Right cardiac atrium (tissue), 5 donors: ENCODE results near the gene KSR2. TPM values are rescaled to one million over a fixed set of nuclear protein-coding genes. Genes with fewer than 3 reads are reported as not detected.

Experiments
- ATAC-seq, 2 donors: fragments of 200-7000 bp; cut with Tn5 transposase; one replicate each; pipeline versions ENCODE4 v1.8.0 to v1.9.1; 2020; ENCODE audit warnings: moderate library complexity in 2 of 2, mild to moderate bottlenecking in 1 of 2
- DNase-seq, 3 donors: peaks; one replicate each; pipeline ENCODE4 v3.0.0-alpha.2; 2020
- H3K27ac ChIP-seq: one replicate; pipeline ENCODE4 v1.5.1; 2013; ENCODE audit warnings: mild to moderate bottlenecking, low read length, control low read depth, moderate library complexity
- H3K27me3 ChIP-seq: one replicate; pipeline ENCODE4 v1.6.1; 2013; ENCODE audit not compliant: control insufficient read depth, insufficient read depth
- H3K4me1 ChIP-seq: one replicate; pipeline ENCODE4 v1.6.1; 2013; ENCODE audit warnings: low read length; ENCODE audit not compliant: control insufficient read depth, insufficient read depth
- H3K4me3 ChIP-seq: one replicate; pipeline ENCODE4 v1.5.1; 2013; ENCODE audit warnings: low read length, control low read depth
- H3K9me3 ChIP-seq: one replicate; pipeline ENCODE4 v1.6.1; 2013; ENCODE audit warnings: low read length; ENCODE audit not compliant: control insufficient read depth
- WGBS: extraction: QIAGEN DNeasy Blood & Tissue Kit; methylation state at CpG from one replicate; pipeline ENCODE4 v1.1.7; 2013; 5-methylcytosine and 5-hydroxymethylcytosine counted together
- intact Hi-C, 4 donors: fragments of 100-400 bp; cut with DNase I; formaldehyde crosslinking; loops; one replicate each; pipeline versions ENCODE4 v1.11.0 to v1.14.0; 2022 to 2023
- polyA plus RNA-seq: library from polyadenylated mRNA; stranded (reverse); fragments of 200-250 nt; gene quantifications from one replicate; pipeline ENCODE4 v1.2.3, GENCODE V29; 2013
- total RNA-seq, 4 donors: library from RNA; stranded (reverse); fragmentation: NEBNext Ultra II Directional; extraction: Animal tissue kit (Norgen Biotek cat#: 25700); gene quantifications; one replicate each; pipeline ENCODE4 v1.2.1, GENCODE V29; 2021
- donor health status: healthy with polysubstance abuse.
- donor health status: DM: no; HTN: yes; CAD: no.
- donor health status: DM: no; HTN: no; CAD: no.
- donor health status: DM: no; HTN: yes; CAD: no; lungs with severe emphysema.
- donor health status: DM: yes; HTN: yes; CAD: no.

The KSR2 gene
- total and polyA plus RNA-seq, 5 donors, result 0.02 to 0.37 (median 0.03) TPM

DNA sequence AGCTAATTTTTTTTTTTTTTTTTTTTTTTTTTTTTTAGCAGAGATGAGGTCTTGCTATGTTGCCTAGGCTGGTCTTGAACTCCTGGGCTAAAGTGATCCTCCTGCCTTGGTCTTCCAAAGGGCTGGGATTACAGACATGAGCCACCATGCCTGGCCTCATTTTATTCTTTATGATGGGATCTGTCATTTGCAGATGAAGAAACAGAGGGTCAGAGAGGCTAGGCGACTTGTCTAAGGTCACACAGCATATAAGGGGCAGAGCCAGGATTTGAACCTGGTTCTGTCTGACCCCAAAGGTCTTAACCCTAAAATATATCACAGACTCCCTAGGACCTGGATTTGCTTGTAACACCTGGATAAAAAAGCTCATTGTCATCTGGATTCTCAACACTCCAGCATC lies 282.6 kb downstream of the KSR2 start:
- 90% methylated on average over 1 of the region's 1 CpG for WGBS

DNA sequence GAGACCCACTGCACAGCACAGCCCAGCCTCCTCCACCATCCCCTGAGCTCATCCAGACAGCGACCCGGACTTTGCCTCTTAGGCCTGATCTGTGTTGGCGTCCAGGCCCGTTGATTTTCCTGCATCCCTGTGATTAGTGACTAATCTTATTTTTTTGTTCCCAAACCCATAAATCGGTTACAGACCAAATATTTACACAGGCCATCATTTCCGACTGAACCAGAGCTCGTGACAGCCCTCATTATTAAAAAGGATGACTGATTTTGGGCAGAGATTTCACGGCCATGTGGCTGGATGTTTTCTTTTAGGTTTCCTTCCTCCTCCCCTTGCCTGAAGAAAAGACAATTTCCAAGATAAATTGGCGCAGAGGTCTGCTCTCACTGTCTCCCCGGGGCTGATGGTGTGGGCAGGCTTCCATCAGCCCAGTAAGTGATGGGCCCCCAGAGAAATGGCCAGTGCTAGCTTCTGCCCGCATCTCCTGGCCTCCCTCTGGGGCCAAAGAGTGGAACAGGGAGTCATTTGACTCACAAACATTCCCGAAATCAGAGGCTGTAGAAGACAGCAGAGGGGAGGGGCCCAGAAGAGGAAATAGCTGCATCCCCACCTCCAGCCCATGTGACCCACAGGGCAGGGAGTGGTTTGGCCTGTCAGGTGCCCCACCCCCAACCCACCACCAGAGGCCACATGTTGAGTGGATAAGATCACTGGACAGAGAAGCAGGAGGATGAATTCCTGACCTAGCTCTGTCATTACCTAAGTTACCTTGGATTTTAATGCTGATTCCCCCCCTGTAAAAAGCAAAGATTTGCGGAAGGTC lies 283.5 kb downstream of the KSR2 start:
- no peak overlapping the region for H3K27ac ChIP-seq
- 29% methylated on average over 13 of the region's 13 CpGs for WGBS
- ATAC-seq (peak; percentile 72 to 90), DNase-seq (peak; percentile 25 to 65 (median 55))
- intact Hi-C loops, result no loop called here
- H3K9me3 ChIP-seq, result no peaks in the 10 kb centered on the region
- H3K4me1 ChIP-seq, result no peaks in the 10 kb centered on the region
- H3K27me3 ChIP-seq, result no peaks in the 10 kb centered on the region
- H3K4me3 ChIP-seq, result no peak overlapping the region

More for the DNA sequence above, 282.6 kb downstream of the KSR2 start:
- Histone ChIP-seq H3K4me1 (no peaks in the 10 kb centered on the region), H3K4me3 (no peak overlapping the region), H3K27ac (no peak overlapping the region), H3K27me3 (no peaks in the 10 kb centered on the region), H3K9me3 (no peaks in the 10 kb centered on the region)
- intact Hi-C loops, result no loop called here
- no peak for DNase-seq
- ATAC-seq, result no peak

DNA sequence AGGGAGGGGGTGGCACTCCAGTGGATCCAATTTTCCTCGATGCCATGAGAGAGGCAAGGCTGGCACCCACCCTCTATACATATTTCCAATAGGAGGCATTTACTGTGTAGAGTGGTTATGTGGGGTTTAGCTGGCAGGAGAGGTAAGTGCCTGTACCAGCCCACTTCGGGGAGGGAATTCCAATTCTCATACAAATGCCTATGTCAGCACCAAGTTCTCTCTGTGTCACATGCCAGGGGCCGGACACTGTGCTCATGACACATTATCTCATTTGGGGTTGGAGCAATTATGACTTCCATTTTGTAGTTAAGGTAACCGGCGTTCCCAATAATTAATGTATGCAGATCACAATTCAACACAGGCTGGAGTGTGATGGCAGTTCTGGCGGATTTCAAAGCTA lies 284.3 kb downstream of the KSR2 start:
- Histone ChIP-seq H3K4me1 (no peaks in the 10 kb centered on the region), H3K9me3 (no peaks in the 10 kb centered on the region), H3K27ac (no peak overlapping the region), H3K27me3 (no peaks in the 10 kb centered on the region), H3K4me3 (no peak overlapping the region)
- WGBS, result 91% methylated on average over 6 of the region's 6 CpGs
- DNase-seq, result no peak
- intact Hi-C loops, result no loop called here
- no peak for ATAC-seq

DNA sequence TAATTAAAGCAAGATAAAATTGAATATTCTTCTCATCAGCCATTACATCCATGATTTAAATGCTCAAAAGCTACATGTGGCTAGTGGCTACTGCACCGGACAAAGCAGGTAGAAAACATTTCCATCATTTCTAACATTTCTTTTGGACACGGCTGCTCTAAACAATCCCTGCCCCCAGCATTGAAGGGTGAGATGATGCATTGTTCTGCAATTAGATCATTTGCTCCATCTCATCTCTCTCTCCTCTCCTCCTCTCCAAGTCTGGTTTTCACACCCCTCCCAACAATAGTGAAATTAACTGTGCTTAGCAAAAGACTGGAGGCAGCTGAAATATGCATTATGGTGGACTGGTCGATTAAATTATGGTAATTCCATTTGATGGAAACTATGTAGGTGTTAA lies 288.5 kb downstream of the KSR2 start:
- Histone ChIP-seq H3K27ac (no peak overlapping the region), H3K4me1 (no peaks in the 10 kb centered on the region), H3K27me3 (no peaks in the 10 kb centered on the region), H3K4me3 (no peak overlapping the region), H3K9me3 (no peaks in the 10 kb centered on the region)
- intact Hi-C loops, result no loop called here
- 38% methylated on average over 3 of the region's 3 CpGs for WGBS
- ATAC-seq (no peak), DNase-seq (no peak)

DNA sequence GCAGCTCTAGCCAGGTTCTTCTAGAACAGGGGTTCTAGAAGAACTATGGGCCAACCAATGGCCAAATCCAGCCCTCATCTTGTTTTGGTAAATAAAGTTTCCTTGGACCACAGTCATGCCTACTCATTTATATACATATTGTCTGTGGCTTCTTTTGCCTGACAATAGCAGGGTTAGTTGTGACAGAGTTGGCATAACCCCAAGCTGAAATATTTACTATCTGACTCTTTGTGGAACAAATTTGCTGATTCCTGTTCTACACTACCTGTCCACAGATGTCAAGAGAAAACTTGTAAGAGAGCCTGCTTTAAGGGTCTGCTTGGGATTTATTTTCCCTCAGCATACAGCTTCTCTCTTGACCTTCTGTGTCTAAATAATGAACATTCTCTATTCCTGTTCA lies 289.0 kb downstream of the KSR2 start:
- Histone ChIP-seq H3K27ac (no peak overlapping the region), H3K4me3 (no peak overlapping the region), H3K4me1 (no peaks in the 10 kb centered on the region), H3K9me3 (no peaks in the 10 kb centered on the region), H3K27me3 (no peaks in the 10 kb centered on the region)
- ATAC-seq, result no peak
- no peak for DNase-seq
- intact Hi-C loops, result loop anchor here in 2 of 4 donors (10.0 kb wide), 1 partner anchor 315 kb away; the partner anchor contains the start of gene NOS1 (in 2 of the 2)

DNA sequence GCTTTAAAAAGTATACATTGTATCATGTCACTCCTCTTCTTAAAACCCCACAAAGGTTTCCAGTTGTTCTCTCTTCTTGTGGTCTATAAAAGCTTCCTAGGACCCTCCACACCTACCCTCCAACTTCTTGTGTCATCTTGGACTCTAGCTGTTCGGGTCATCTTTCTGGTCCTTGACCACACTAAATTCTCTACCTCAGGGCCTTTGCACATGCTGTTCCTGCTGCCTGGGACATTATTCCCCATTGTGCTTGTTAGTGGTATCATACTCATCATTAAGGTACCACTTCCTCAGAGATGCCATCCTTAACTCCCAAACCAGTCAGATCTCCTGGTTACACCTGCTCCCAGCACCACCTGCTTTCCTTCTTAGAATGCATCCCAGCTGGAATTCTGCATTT lies 294.0 kb downstream of the KSR2 start:
- WGBS, result 71% methylated on average over 1 of the region's 1 CpG
- Histone ChIP-seq H3K4me3 (no peak overlapping the region), H3K9me3 (no peaks in the 10 kb centered on the region), H3K27me3 (no peaks in the 10 kb centered on the region), H3K27ac (no peak overlapping the region), H3K4me1 (no peaks in the 10 kb centered on the region)
- intact Hi-C loops, result loop anchor here in 2 of 4 donors (5.0 to 10.0 kb wide), 2 partner anchors 163 to 310 kb away; partner anchors contain the start of gene NOS1 (in 2 of the 2)
- ATAC-seq, result no peak
- DNase-seq, result no peak

DNA sequence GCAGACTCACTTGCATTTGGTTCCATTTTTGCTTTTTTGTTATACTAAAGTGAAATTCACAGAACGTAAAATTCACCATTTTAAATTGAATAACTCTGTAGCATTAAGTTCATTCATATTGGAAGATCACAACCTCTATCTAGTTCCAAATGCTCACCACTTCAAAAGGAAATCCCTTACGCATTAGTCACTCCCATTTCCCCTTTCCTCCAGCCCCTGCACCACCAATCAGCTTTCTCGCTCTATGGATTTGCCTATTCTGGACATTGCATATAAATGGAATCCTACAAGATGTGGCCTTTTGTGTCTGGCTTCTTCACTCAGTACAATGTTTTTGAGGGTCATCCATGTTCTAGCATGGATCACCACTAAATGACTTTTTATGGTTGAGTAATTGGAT lies 294.5 kb downstream of the KSR2 start:
- Histone ChIP-seq H3K27me3 (no peaks in the 10 kb centered on the region), H3K9me3 (no peaks in the 10 kb centered on the region), H3K4me1 (no peaks in the 10 kb centered on the region), H3K4me3 (no peak overlapping the region), H3K27ac (no peak overlapping the region)
- WGBS, result 74% methylated on average over 3 of the region's 3 CpGs
- intact Hi-C loops, result loop anchor here in 2 of 4 donors (5.0 to 10.0 kb wide), 2 partner anchors 163 to 310 kb away; partner anchors contain the start of gene NOS1 (in 2 of the 2)
- no peak for DNase-seq
- ATAC-seq, result no peak

DNA sequence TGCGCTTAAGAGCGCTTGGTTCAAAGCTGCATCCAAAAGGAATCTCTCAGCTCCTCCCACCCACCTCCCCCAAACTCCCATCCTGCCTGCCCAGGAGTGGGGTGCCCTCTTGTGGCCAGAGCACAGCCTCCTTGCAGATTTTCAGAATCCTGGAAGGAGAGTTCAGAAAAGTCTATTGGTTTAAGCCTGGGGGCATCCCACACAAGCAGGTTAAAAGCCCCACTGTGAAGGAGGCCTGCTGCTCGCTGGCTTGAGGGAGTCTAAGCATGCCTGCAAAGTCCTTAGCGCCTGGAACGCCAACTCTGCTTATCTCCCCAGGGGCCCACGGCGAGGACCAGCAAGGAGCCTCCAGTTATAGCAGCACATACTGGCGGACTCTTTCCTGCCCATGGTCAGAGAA lies 297.1 kb downstream of the KSR2 start:
- DNase-seq, result peak; percentile 23 to 64 (median 43)
- H3K27ac ChIP-seq, result no peak overlapping the region
- no peak overlapping the region for H3K4me3 ChIP-seq
- intact Hi-C loops, result loop anchor here in 2 of 4 donors (5.0 to 10.0 kb wide), 2 partner anchors 166 to 307 kb away; partner anchors contain the start of gene NOS1 (in 2 of the 2)
- H3K4me1 ChIP-seq, result no peaks in the 10 kb centered on the region
- no peaks in the 10 kb centered on the region for H3K9me3 ChIP-seq
- no peaks in the 10 kb centered on the region for H3K27me3 ChIP-seq
- WGBS, result 20% methylated on average over 8 of the region's 8 CpGs
- no peak for ATAC-seq

DNA sequence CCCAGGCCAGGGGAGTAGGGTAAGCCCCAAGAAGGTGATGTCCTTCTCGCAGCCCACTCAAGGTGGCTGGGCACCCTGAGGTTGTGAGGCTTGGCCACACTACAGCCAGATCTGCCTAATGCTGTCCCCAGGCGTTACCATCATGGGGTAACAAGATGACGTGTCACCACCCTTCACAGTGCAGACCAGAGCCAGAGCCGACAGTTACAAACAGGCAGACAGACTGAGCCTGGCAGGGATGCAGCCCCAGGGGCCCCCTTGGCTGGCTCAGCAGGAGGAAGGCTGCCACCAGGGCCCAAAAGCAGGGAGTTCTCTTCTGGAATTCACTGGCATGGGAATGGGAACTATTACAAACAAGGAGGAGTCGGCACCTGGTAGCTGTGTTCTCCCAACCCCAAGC lies 304.6 kb downstream of the KSR2 start:
- Histone ChIP-seq H3K27ac (no peak overlapping the region), H3K4me3 (no peak overlapping the region), H3K27me3 (no peaks in the 10 kb centered on the region), H3K4me1 (no peaks in the 10 kb centered on the region), H3K9me3 (no peaks in the 10 kb centered on the region)
- WGBS, result 62% methylated on average over 5 of the region's 5 CpGs
- DNase-seq (no peak), ATAC-seq (no peak)
- intact Hi-C loops, result no loop called here

DNA sequence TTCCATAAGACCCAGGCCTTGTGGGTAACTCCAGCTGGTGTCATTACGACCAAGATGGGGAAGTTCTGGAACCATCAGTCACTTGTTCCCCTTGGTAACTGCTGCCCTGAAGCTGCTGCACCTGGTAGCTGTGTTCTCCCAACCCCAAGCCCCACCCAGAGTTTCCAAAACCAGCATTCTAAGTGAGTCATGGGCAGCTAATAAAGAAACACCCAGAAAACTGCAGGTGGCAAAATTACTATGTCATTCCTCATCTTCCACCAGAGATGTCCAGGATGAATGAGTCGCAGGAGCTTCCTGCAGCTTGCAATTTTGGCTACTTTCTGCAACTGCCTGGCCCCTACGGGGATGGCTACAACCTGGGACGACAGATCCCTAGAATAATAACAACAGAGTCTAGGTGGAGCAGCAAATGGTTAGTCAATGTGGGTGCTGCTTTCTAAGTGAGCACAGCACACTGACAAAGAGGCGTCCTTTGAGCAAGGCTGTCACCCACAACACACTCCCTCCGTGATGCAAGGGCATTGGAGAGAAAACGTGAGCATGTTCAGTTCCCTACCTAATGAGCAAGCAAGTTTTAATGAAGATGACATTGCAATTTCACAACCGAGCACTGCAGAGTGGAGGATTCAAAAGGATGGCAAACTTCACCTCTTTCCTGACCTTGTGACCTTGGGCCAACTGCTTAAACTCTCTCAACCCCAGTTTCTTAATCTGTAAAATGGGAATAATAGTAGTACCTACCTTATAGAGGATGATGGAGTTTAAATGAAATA lies 306.0 kb downstream of the KSR2 start:
- no peaks in the 10 kb centered on the region for H3K9me3 ChIP-seq
- no peaks in the 10 kb centered on the region for H3K4me1 ChIP-seq
- no peaks in the 10 kb centered on the region for H3K27me3 ChIP-seq
- ATAC-seq (no peak), DNase-seq (no peak)
- H3K27ac ChIP-seq, result no peak overlapping the region
- H3K4me3 ChIP-seq, result no peak overlapping the region
- WGBS, result 69% methylated on average over 8 of the region's 8 CpGs
- intact Hi-C loops, result no loop called here

DNA sequence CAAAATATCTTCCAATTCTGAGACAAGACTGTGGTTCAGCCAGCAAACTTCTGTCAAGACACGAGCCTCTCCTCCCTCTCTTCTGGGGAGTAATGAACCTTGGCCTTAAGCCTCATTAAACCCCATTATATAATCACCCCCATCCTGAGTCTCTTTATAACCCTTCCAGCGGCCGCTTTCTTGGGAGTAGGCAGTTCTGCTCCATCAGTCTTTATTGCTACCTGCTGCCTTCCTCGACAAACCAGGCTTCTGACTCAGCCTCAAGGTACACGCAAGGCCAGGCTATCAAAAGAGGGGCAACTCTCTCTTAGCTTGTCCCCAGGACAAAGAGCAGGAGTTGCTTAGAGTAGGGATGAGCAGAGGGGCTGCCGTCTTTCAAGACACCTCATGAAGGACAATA lies 306.6 kb downstream of the KSR2 start:
- Histone ChIP-seq H3K4me1 (no peaks in the 10 kb centered on the region), H3K27me3 (no peaks in the 10 kb centered on the region), H3K9me3 (no peaks in the 10 kb centered on the region), H3K4me3 (no peak overlapping the region), H3K27ac (no peak overlapping the region)
- 78% methylated on average over 6 of the region's 6 CpGs for WGBS
- intact Hi-C loops, result no loop called here
- ATAC-seq (no peak), DNase-seq (no peak)
